Mucosa of gallbladder (tissue), 1 donor: ENCODE measurements around the gene KLHL11. TPM values are rescaled to one million over a fixed set of nuclear protein-coding genes. Genes with fewer than 3 reads are reported as not detected.
"Not testable (repeated sequence)": the region's sequence is repeated elsewhere in the genome, so short reads cannot be mapped to it uniquely, and the experiment has no call there.

Experiments
- DNase-seq: peaks from one replicate; pipeline ENCODE4 v3.0.0-alpha.2; 2020; ENCODE audit warnings: low spot score
- total RNA-seq: library from RNA; stranded (reverse); gene quantifications from one replicate; pipeline ENCODE4 v1.2.1, GENCODE V29; 2021
- donor health status: DM: no; HTN: no; CAD: no.

The KLHL11 gene
- total RNA-seq, 1 donor from 2014 or later, result 14.0 TPM

GRCh38 chr17:41891135-41892020, 26.2 kb upstream of the KLHL11 start:
- DNase-seq, result no peak

GRCh38 chr17:41888332-41888965, 23.2 kb upstream of the KLHL11 start:
- DNase-seq, result no peak

- DNase-seq, result no peak
Measured at GRCh38 chr17:41885733-41886132, 20.5 kb upstream of the KLHL11 start.

- DNase-seq, result no peak
Measured at GRCh38 chr17:41882756-41883155, 17.5 kb upstream of the KLHL11 start.

GRCh38 chr17:41880130-41880529, 14.9 kb upstream of the KLHL11 start:
- DNase-seq, result no peak

- DNase-seq, result not testable (repeated sequence)
Measured at GRCh38 chr17:41874293-41874670, 9.1 kb upstream of the KLHL11 start.

GRCh38 chr17:41873559-41874292, 8.5 kb upstream of the KLHL11 start:
- DNase-seq, result no peak

GRCh38 chr17:41871789-41872188, 6.6 kb upstream of the KLHL11 start:
- DNase-seq, result no peak

- DNase-seq, result no peak
Measured at GRCh38 chr17:41870627-41871026, 5.4 kb upstream of the KLHL11 start.

GRCh38 chr17:41870097-41870496, 4.9 kb upstream of the KLHL11 start:
- DNase-seq, result no peak

- no peak for DNase-seq
Measured at GRCh38 chr17:41869426-41869825, 4.2 kb upstream of the KLHL11 start.

- DNase-seq, result no peak
Measured at GRCh38 chr17:41868568-41868967, 3.3 kb upstream of the KLHL11 start.

GRCh38 chr17:41865596-41865893, 322 bp upstream of the KLHL11 start:
- DNase-seq, result no peak

- DNase-seq, result no peak
Measured at GRCh38 chr17:41864498-41864835, 756 bp downstream of the KLHL11 start.

- DNase-seq, result no peak
Measured at GRCh38 chr17:41863074-41863848, 2.0 kb downstream of the KLHL11 start.

GRCh38 chr17:41860254-41860931, 4.8 kb downstream of the KLHL11 start:
- no peak for DNase-seq

GRCh38 chr17:41851382-41851781, 13.8 kb downstream of the KLHL11 start:
- not testable (repeated sequence) for DNase-seq

- no peak for DNase-seq
Measured at GRCh38 chr17:41849251-41849990, 15.8 kb downstream of the KLHL11 start.

- DNase-seq, result no peak
Measured at GRCh38 chr17:41848788-41849187, 16.4 kb downstream of the KLHL11 start.

GRCh38 chr17:41844971-41845370, 20.3 kb downstream of the KLHL11 start:
- DNase-seq, result no peak

- not testable (repeated sequence) for DNase-seq
Measured at GRCh38 chr17:41840781-41841180, 24.4 kb downstream of the KLHL11 start.
